ENCODE data around the gene SLC8A1. TPM values are rescaled to one million over a fixed set of nuclear protein-coding genes. Genes with fewer than 3 reads are reported as not detected.

SLC8A1 gene
- total and polyA plus RNA-seq, 8 donors = 5.4 to 39.7 (median 6.6) TPM

DNA sequence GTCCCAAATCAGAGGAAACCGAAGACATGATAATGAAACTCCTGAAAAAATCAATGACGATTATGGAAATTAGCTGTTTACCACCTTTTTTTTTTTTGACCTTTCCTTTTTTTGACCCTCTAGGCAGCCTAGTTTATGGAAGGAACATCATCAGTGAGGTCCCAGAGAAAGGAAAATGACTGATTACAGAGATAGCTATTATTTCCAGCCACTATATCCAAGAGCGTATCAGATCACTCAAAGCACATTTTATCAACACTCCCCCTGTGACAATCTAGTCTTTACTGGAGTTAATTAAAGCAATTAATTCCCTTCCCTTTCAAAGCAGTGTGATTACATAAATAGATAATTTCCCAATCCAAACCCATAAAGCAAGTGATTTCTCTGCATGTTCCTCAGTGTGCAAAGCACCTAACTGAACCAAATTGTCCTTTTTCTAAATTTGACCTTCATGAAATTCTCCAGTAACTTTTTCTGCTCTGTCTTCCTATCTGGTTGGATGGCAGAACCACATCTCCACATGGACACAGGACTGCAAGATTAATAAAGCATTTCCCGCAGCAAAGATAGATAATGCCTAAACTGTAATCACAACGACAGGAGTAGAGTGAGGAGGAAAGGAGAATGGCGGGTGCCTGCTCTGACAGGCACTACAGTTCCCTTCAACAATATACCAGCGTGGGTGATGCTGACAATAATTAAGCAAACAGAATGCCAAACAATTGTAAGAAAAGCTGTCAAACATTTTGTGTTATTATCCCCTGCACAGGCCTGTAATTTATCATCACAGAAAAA is 194.4 kb downstream of the SLC8A1 start:
- no peak overlapping the region for H3K27ac ChIP-seq
- intact Hi-C loops (cut with DNase I) = no loop called here

DNA sequence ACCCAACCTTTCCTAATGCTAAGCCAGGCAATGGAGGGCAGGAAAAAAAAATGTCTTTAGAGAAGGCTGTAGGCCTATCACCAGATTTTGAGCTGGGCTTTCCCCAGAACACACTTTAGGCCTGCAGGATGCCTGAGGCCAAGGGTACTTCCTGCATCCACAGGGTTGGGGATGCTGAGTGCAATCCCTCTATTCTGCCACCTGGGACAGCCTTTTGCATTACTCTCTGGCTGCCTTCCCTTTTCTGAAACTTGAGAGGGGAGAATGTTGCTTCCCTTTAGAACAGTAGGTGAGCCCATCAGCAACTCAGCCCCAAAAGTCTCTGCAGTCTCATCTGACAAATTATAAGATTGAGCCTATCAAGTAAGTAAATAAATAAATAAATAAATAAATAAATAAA is 195.2 kb downstream of the SLC8A1 start:
- Histone ChIP-seq H3K36me3 (no peaks in the 10 kb centered on the region), H3K4me3 (no peak overlapping the region), H3K27ac (no peak overlapping the region), H3K27me3 (no peaks in the 10 kb centered on the region), H3K9me3 (no peaks in the 10 kb centered on the region), H3K4me1 (no peaks in the 10 kb centered on the region)
- intact Hi-C loops (cut with DNase I) = no loop called here
- TF ChIP-seq, protein P1, sequence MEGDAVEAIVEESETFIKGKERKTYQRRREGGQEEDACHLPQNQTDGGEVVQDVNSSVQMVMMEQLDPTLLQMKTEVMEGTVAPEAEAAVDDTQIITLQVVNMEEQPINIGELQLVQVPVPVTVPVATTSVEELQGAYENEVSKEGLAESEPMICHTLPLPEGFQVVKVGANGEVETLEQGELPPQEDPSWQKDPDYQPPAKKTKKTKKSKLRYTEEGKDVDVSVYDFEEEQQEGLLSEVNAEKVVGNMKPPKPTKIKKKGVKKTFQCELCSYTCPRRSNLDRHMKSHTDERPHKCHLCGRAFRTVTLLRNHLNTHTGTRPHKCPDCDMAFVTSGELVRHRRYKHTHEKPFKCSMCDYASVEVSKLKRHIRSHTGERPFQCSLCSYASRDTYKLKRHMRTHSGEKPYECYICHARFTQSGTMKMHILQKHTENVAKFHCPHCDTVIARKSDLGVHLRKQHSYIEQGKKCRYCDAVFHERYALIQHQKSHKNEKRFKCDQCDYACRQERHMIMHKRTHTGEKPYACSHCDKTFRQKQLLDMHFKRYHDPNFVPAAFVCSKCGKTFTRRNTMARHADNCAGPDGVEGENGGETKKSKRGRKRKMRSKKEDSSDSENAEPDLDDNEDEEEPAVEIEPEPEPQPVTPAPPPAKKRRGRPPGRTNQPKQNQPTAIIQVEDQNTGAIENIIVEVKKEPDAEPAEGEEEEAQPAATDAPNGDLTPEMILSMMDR (IDR thresholded peaks at IDR 0.05) = no peak
- DNase-seq (no peak), ATAC-seq (no peak)

More for the DNA sequence above, 194.4 kb downstream of the SLC8A1 start:
- TF ChIP-seq, protein P1 (IDR thresholded peaks at IDR 0.05) = no peak
- ATAC-seq (no peak), DNase-seq (no peak)
- Histone ChIP-seq H3K4me3 (no peak overlapping the region), H3K9me3 (no peaks in the 10 kb centered on the region), H3K27me3 (no peaks in the 10 kb centered on the region), H3K4me1 (no peaks in the 10 kb centered on the region), H3K36me3 (no peaks in the 10 kb centered on the region)

DNA sequence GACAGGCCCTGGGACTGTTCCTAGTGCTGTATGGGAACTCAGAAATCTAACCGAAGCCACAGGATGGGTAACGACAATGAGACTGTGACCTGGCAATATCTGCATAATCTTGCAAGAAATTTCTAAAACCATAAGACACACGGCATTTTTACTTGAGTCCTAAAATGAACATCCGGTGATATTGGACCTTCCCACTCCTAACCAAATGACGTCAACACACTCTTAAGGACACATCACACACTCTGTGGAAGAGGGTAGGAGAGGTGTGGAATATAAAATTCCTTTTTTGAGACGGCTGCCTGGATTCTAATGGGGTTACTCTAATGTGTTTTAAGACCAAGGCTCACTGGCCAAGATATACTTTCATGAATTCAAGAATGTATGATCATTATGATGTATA is 195.9 kb downstream of the SLC8A1 start:
- no peaks in the 10 kb centered on the region for H3K36me3 ChIP-seq
- DNase-seq (no peak), ATAC-seq (no peak)
- no peak overlapping the region for H3K4me3 ChIP-seq
- no peaks in the 10 kb centered on the region for H3K4me1 ChIP-seq
- H3K27ac ChIP-seq = no peak overlapping the region
- intact Hi-C loops (cut with DNase I) = no loop called here
- TF ChIP-seq, protein P1 (IDR thresholded peaks at IDR 0.05) = no peak
- no peaks in the 10 kb centered on the region for H3K27me3 ChIP-seq
- no peaks in the 10 kb centered on the region for H3K9me3 ChIP-seq

DNA sequence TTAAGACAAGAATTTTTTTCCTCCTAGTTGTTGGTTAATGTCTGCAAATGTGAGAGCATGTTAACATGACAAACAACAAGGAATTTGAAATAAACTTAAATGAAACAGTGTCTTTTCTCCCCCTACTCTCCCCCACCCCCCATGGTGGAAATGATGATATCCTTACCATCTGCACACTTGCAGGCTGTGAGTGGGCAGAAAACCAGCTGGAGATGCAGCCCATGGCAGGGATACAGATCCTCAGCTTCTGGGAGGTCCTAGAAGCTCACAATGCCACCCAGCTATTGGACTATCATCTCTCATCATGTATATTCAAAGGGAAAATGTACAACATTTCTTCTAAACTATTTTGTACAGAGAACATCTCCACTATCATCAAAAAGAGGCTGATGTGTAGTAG is 196.8 kb downstream of the SLC8A1 start:
- intact Hi-C loops (cut with DNase I) = no loop called here
- ATAC-seq (no peak), DNase-seq (no peak)
- TF ChIP-seq, protein P1 (IDR thresholded peaks at IDR 0.05) = no peak
- Histone ChIP-seq H3K4me3 (no peak overlapping the region), H3K9me3 (no peaks in the 10 kb centered on the region), H3K36me3 (no peaks in the 10 kb centered on the region), H3K27me3 (no peaks in the 10 kb centered on the region), H3K27ac (no peak overlapping the region), H3K4me1 (no peaks in the 10 kb centered on the region)

DNA sequence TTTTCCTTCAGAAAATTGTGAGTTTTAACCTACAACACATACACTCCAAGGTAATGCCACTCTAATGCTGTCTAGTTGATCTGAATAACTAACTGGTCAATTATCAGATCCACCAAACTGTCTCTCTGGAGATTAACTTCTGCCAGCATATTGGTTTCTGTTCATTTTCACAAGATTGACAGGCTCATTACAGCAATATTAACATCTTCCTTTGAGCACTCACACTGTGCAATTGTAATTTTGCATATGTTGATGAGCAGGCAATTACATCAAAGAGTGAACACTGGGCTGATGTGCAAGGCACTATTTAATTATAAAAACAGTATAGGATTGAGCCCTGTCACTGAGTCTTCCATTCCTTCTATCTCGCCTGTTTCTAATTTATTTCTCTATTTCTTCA is 197.3 kb downstream of the SLC8A1 start:
- intact Hi-C loops (cut with DNase I) = no loop called here
- no peak for DNase-seq

More for the DNA sequence above, 197.3 kb downstream of the SLC8A1 start:
- no peak overlapping the region for H3K27ac ChIP-seq
- no peaks in the 10 kb centered on the region for H3K36me3 ChIP-seq
- ATAC-seq = no peak
- no peak overlapping the region for H3K4me3 ChIP-seq
- no peaks in the 10 kb centered on the region for H3K9me3 ChIP-seq
- H3K27me3 ChIP-seq = no peaks in the 10 kb centered on the region
- TF ChIP-seq, protein P1 (IDR thresholded peaks at IDR 0.05) = no peak
- H3K4me1 ChIP-seq = no peaks in the 10 kb centered on the region

Data from left lung (tissue), 10 donors.